NCI-H748 (cell line): ENCODE results near the gene F2.

Source experiments
- DNase-seq: peaks from one replicate; lab custom pipeline; 2025; ENCODE audit not compliant: unreplicated experiment; lab: John Stamatoyannopoulos, UW

The F2 gene

GRCh38 chr11:46741600-46742484 is 22.8 kb downstream of the F2 start:
- DNase-seq: no peak

GRCh38 chr11:46743043-46743442 is 24.0 kb downstream of the F2 start:
- no peak for DNase-seq

DNA sequence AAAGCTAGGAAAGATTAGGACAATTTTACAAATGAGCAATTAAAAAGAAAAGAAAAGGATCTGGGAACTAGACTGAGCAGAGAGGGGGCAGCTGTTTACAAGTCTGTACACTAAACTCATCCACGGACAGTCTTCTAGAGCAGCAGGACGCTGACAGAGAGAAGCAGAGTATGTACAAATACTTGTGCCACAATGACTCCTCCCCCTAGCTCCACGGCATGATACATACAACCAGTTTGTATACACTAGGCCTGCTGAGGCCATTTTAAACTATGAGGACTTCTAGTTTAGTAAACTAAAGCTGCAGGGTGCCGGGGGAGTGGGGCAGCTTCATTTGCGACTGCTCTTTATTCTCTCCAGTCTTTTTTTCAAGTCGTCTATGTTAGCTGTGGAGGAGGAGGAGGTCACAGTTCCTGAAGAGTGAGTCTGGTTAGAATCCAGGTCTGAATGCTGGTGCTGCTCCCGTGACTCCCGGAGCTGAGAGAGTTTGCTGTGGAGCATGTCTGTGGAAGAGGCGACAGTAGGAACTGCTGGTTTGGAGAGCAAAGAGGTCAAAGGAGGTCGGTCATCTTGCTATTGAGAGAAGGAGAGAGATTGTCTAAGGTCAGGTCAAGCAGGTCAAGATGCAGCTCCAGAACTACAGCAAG is 24.8 kb downstream of the F2 start:
- DNase-seq: no peak

- no peak for DNase-seq
These were observed 26.3 kb downstream of the F2 start for GRCh38 chr11:46745328-46745727.

DNA sequence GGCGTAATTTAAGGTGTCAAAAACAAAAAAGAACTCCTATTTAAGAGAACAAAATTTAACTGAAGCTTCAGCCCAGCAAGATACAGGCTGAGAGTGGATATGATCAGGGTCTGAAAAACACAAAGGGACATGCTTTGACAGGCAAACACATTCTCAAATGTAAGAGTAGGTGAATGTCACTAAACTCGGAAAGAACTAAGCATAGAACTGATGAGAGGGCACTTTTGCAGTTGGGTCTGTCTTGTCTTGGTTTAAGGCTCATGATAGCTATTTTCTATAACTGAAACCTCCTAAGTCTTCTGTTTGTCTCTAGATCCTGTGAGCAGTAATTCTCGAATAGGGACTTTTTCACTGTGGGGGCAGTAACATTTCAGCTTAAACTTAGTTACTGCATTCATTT is 27.0 kb downstream of the F2 start:
- DNase-seq: no peak

DNA sequence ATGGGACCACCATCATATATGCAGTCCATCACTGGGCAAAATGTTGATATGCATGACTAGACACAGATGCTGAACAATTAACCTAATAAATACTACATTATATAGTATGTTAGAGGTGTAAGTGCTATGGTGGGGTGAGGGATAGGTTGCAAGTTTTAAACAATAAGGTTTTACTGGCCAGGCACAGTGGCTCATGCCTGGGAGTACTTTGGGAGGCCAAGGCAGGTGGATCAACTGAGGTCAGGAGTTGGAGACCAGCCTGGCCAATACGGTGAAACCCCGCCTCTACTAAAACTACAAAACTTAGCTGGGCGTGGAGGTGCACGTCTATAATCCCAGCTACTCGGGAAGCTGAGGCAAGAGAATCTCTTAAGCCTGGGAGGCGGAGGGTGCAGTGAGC is 28.1 kb downstream of the F2 start:
- no peak for DNase-seq

GRCh38 chr11:46755962-46756361 is 36.9 kb downstream of the F2 start:
- no peak for DNase-seq

- no peak for DNase-seq
These were observed 40.2 kb downstream of the F2 start for GRCh38 chr11:46759196-46759595.

GRCh38 chr11:46760429-46761128 is 41.6 kb downstream of the F2 start:
- no peak for DNase-seq

- DNase-seq: no peak
These were observed 42.8 kb downstream of the F2 start for GRCh38 chr11:46761807-46762206.

GRCh38 chr11:46762248-46762647 is 43.2 kb downstream of the F2 start:
- DNase-seq: no peak

GRCh38 chr11:46766656-46767055 is 47.6 kb downstream of the F2 start:
- no peak for DNase-seq

DNA sequence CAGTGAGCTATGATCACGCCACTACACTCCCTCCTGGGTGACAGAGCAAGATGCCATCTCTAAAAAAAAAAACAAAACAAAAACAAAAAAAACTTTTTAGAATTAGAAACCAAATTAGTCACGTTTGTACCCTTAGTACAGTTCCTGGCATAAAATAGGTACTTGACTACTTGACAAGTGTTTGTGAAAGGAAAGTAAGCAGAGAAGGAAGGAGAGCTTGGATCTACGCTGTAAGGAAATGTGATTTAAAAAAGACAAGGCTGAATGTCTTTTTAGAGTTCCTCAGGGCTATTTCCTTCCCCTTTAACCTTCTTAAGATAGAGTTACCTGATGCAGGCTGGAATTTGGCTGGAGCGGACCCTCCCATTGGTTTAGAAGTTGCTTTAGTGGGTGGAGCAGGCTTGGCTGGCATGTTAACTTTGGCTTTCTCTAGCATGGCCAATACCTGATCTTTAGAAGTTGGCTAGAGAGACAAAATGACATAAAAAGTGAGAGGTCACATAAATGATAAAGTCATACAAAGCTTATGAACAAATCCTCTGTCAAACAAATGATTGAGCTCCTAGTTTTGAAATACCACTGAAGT is 50.7 kb downstream of the F2 start:
- DNase-seq: no peak

DNA sequence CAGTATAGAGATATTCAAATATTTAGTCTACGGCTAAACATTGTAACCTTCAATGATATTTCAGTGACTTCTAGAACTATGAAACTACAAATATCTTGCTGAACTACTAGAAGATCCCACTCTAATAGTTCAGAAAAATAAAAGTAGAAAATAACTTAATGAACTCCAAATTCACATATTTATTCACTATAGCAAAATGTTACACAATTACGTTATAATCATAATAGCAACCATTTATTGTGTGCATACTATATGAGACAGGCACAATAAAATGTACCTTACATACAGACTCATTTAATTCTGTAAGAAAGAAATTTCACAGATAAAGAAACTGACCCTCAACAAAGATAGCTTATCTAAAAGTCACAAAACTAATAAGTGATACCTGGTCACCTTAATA is 57.9 kb downstream of the F2 start:
- DNase-seq: no peak

GRCh38 chr11:46778416-46778815 is 59.4 kb downstream of the F2 start:
- no peak for DNase-seq
